PC-3 (cell line): Measurements from ENCODE around the gene PUS7L. TPM values are rescaled to one million over a fixed set of nuclear protein-coding genes. Genes with fewer than 3 reads are reported as not detected.
A peak's percentile ranks its signal among the peaks of the same experiment; 100 is the strongest.

ENCODE experiments used
- ATAC-seq: fragments of 200-7000 bp; cut with Tn5 transposase; 2 replicates; pipeline ENCODE4 v1.9.1; 2020; ENCODE audit warnings: mild to moderate bottlenecking, moderate library complexity
- BruUV-seq: library from RNA; stranded (reverse); fragments of 400-500 nt; replicated peaks from 2 replicates; lab custom pipeline; 2021; lab: Mats Ljungman, UMichigan
- CTCF ChIA-PET: fragments of 300-600 bp; sonication (Branson Sonifier 250); formaldehyde crosslinking; loops from one replicate; lab custom pipeline; 2022; ENCODE audit warnings: antibody characterized with exemption; lab: Charles Lee
- POLR2A ChIA-PET: fragments of 300-600 bp; sonication (Branson Sonifier 250); formaldehyde crosslinking; loops from one replicate; lab custom pipeline; 2022; ENCODE audit warnings: antibody characterized with exemption; ENCODE audit not compliant: unreplicated experiment; lab: Charles Lee
- DNase-seq: peaks from one replicate; pipeline ENCODE4 v3.0.0-alpha.2; 2015
- H2AFZ ChIP-seq: fragments of 300-600 bp; sonication (generic); 2 replicates; pipeline ENCODE4 v1.6.0; 2016; ENCODE audit warnings: antibody characterized with exemption, low read length
- H3F3A ChIP-seq: fragments of 300-600 bp; sonication (generic); one replicate; pipeline ENCODE4 v1.6.0; 2017; ENCODE audit warnings: antibody characterized with exemption, low read length, control low read depth, mild to moderate bottlenecking; ENCODE audit not compliant: unreplicated experiment
- H3K27ac ChIP-seq: fragments of 300-600 bp; sonication (generic); 2 replicates; pipeline ENCODE4 v1.5.1; 2016; ENCODE audit warnings: mild to moderate bottlenecking, low read length
- H3K27me3 ChIP-seq: fragments of 300-600 bp; sonication (generic); 2 replicates; pipeline ENCODE4 v1.6.1; 2016; ENCODE audit warnings: low read length, mixed read lengths
- H3K36me3 ChIP-seq: fragments of 300-600 bp; sonication (generic); 2 replicates; pipeline ENCODE4 v1.6.1; 2016; ENCODE audit warnings: low read depth, mixed run types, low read length, mixed read lengths
- H3K4me1 ChIP-seq: fragments of 300-600 bp; sonication (generic); 2 replicates; pipeline ENCODE4 v1.5.1; 2016; ENCODE audit warnings: low read length; ENCODE audit not compliant: insufficient read depth
- H3K4me2 ChIP-seq: fragments of 300-600 bp; sonication (generic); 2 replicates; pipeline ENCODE4 v1.6.0; 2016; ENCODE audit warnings: low read length
- H3K4me3 ChIP-seq: fragments of 300-600 bp; sonication (generic); 2 replicates; pipeline ENCODE4 v1.5.1; 2016; ENCODE audit warnings: mild to moderate bottlenecking, low read length, mixed read lengths
- H3K79me2 ChIP-seq: fragments of 300-600 bp; sonication (generic); 2 replicates; pipeline ENCODE4 v1.6.1; 2017; ENCODE audit warnings: low read length, mixed read lengths
- H3K9ac ChIP-seq: fragments of 300-600 bp; sonication (generic); 2 replicates; pipeline ENCODE4 v1.6.0; 2016; ENCODE audit warnings: mild to moderate bottlenecking, low read length
- H3K9me2 ChIP-seq: fragments of 300-600 bp; sonication (generic); replicated peaks from 2 replicates; pipeline ENCODE4 v1.6.1; 2016; ENCODE audit warnings: mixed run types, low read length, mixed read lengths
- H3K9me3 ChIP-seq: fragments of 300-600 bp; sonication (generic); 2 replicates; pipeline ENCODE4 v1.6.1; 2016; ENCODE audit warnings: low read length, mixed read lengths
- H4K20me1 ChIP-seq: fragments of 300-600 bp; sonication (generic); 2 replicates; pipeline ENCODE4 v1.6.1; 2016; ENCODE audit warnings: low read length, mixed read lengths
- EZH2 ChIP-seq: fragments of 300-600 bp; sonication (generic); IDR thresholded peaks from one replicate; pipeline ENCODE4 v1.6.1; 2017; ENCODE audit warnings: antibody characterized with exemption, mild to moderate bottlenecking, low read length; ENCODE audit not compliant: unreplicated experiment
- EZH2phosphoT487 ChIP-seq: fragments of 300-600 bp; sonication (generic); IDR thresholded peaks from 2 replicates; pipeline ENCODE4 v1.6.1; 2018; ENCODE audit warnings: mild to moderate bottlenecking, antibody characterized with exemption, low read length, borderline replicate concordance
- intact Hi-C: fragments of 100-400 bp; cut with micrococcal nuclease; formaldehyde crosslinking; loops from 2 replicates; pipeline ENCODE4 v1.9.0; 2023
- total RNA-seq: library from RNA; depleted of rRNA; stranded (reverse); fragments of >200 nt; gene quantifications from 2 replicates; pipeline ENCODE4 v1.2.3, GENCODE V29; 2014
- TF ChIP-seq, protein P1 (sequence below): fragments of 300-600 bp; sonication (generic); conservative IDR thresholded peaks from 2 replicates; pipeline ENCODE4 v1.5.1; 2017; ENCODE audit warnings: antibody characterized with exemption, low read depth, mild to moderate bottlenecking, low read length

Gene PUS7L
- total RNA-seq, 1 experiment from 2014 or later: 14.6 TPM

DNA sequence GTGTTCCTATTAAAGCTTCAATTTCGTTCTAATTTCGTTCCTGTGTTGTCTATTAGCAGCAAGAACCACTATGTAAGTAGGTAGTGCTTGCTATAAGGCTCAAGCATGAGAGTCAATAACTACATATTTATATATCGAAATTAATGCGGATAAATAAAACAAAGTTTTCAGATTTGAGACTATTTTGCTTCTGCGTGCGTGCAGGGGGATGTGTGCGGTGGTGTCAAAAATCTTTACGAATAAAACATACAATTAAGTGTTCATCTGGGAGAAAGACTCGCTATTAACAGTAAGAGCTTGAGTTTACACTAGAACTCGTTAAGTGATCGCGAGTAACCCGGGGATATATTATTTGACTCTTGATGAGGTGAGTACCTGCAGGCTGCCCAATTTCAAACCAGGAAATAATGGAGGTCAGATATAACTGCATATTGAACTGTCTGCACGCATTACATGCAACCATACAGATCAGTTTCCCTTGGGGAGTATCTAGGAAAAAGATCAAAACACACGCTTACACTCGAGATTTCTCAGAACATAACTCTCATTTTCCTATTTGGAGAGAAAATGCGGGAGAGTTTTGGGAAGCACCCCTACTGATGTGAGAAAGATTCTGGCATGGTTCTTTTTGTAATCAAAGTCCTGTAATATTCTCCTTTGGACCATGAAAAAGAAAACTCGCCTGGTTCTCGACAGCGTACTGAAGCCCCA lies 46.7 kb upstream of the PUS7L start:
- no peaks in the 10 kb centered on the region for H3K9me3 ChIP-seq
- H3K27me3 ChIP-seq: no peaks in the 10 kb centered on the region
- DNase-seq (no peak), ATAC-seq (peak; percentile 14)
- H3K79me2 ChIP-seq: peaks cover 54% of the 10 kb centered on the region
- peak overlapping the region; percentile 71 for H3K27ac ChIP-seq
- H3K36me3 ChIP-seq: peaks cover 21% of the 10 kb centered on the region
- H3F3A ChIP-seq: no peaks in the 10 kb centered on the region
- POLR2A ChIA-PET: interaction anchor here (1.2 kb wide), 1 partner anchor 8 kb away, joined by 7 read pairs; no protein-coding TSS in a partner anchor
- H3K4me3 ChIP-seq: peak overlapping the region; percentile 91
- H3K9me2 ChIP-seq: no peaks in the 10 kb centered on the region
- H2AFZ ChIP-seq: peak overlapping the region; percentile 94
- peak overlapping the region; percentile 88 for H3K4me2 ChIP-seq
- H3K4me1 ChIP-seq: peaks cover 23% of the 10 kb centered on the region
- TF ChIP-seq EZH2 (no peak), EZH2phosphoT487 (no peak)
- TF ChIP-seq, protein P1, sequence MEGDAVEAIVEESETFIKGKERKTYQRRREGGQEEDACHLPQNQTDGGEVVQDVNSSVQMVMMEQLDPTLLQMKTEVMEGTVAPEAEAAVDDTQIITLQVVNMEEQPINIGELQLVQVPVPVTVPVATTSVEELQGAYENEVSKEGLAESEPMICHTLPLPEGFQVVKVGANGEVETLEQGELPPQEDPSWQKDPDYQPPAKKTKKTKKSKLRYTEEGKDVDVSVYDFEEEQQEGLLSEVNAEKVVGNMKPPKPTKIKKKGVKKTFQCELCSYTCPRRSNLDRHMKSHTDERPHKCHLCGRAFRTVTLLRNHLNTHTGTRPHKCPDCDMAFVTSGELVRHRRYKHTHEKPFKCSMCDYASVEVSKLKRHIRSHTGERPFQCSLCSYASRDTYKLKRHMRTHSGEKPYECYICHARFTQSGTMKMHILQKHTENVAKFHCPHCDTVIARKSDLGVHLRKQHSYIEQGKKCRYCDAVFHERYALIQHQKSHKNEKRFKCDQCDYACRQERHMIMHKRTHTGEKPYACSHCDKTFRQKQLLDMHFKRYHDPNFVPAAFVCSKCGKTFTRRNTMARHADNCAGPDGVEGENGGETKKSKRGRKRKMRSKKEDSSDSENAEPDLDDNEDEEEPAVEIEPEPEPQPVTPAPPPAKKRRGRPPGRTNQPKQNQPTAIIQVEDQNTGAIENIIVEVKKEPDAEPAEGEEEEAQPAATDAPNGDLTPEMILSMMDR: no peak
- CTCF ChIA-PET: interaction anchor here (0.7 to 1.1 kb wide), 2 partner anchors 8 to 77 kb away, joined by 3 to 4 read pairs; no protein-coding TSS in a partner anchor
- intact Hi-C loops: no loop called here
- H3K9ac ChIP-seq: peak overlapping the region; percentile 90
- BruUV-seq: TSS peak; percentile 51
- H4K20me1 ChIP-seq: peaks cover 23% of the 10 kb centered on the region; the same call in 1 of the 2 replicates

DNA sequence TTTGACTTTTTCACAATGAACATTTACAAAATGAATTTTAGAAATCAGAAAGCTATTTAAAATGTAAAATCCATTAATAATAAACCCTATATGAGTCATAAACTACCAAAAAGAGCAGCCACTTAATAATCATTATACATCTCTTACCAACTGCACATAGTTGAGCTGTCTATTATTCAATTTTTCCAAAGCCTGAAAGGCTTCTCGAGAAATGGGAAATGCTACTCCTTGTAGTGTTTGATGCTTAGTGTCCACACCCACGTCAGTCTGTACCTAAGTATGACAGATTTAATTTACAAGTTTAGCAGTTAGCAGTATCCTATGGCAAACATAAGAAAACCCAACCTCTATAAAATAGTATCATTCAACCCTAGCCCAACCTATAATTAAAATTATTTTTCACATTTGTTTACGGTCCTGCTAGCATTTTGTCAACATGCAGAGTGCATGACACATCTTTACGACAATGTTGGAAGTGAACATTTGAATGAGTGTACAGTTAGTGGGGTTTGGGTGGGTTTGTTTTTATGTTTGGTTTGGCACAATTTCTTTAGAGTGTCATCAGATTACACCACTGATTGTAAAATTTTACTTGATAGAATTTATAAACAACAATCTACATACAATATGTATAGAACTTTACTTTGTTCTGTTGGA lies 39.1 kb upstream of the PUS7L start:
- ChIA-PET CTCF (interaction anchor here (0.7 kb wide), 1 partner anchor 8 kb away, joined by 4 read pairs; the partner anchor contains the start of gene TWF1), POLR2A (interaction anchor here (1.1 kb wide), 1 partner anchor 8 kb away, joined by 7 read pairs; the partner anchor contains the start of gene TWF1)
- no peaks in the 10 kb centered on the region for H4K20me1 ChIP-seq
- peak; percentile 81 for DNase-seq
- intact Hi-C loops: loop anchor here (5.0 kb wide), 2 partner anchors 40 to 85 kb away; partner anchors contain the start of gene TMEM117
- peaks cover 14% of the 10 kb centered on the region for H3K79me2 ChIP-seq
- TF ChIP-seq EZH2phosphoT487: no peak
- TF ChIP-seq, protein P1: no peak
- TF ChIP-seq EZH2: no peak
- no TSS peak for BruUV-seq
- H3K4me2 ChIP-seq: peak overlapping the region; percentile 71
- peak overlapping the region; percentile 47 for H3K9ac ChIP-seq
- no peaks in the 10 kb centered on the region for H3K9me3 ChIP-seq
- peak overlapping the region; percentile 75 for H3K27ac ChIP-seq
- no peaks in the 10 kb centered on the region for H3K9me2 ChIP-seq
- H2AFZ ChIP-seq: no peak overlapping the region
- peaks cover 48% of the 10 kb centered on the region for H3K36me3 ChIP-seq
- H3K4me3 ChIP-seq: peak overlapping the region; percentile 32; the same call in 1 of the 2 replicates
- no peaks in the 10 kb centered on the region for H3K27me3 ChIP-seq
- H3K4me1 ChIP-seq: peaks cover 50% of the 10 kb centered on the region
- H3F3A ChIP-seq: peaks cover 20% of the 10 kb centered on the region
- ATAC-seq: peak; percentile 61
